Tibial nerve (tissue), 4 donors: ENCODE results near the gene ITGB7.

Source experiments
- EP300 ChIP-seq, 2 donors: sonication (generic); formaldehyde crosslinking; IDR thresholded peaks; one replicate each; pipeline ENCODE4 v1.6.1; 2017; ENCODE audit warnings: antibody characterized with exemption in 2 of 2, mild to moderate bottlenecking in 1 of 2
- TF ChIP-seq, protein P1 (sequence below), 5 experiments: fragments of 200-600 bp in 3 of 5; fragments of 450-650 bp in 2 of 5; sonication (generic) in 3 of 5; IDR thresholded peaks; one replicate each; pipeline ENCODE4 v1.5.1; 2016 to 2019; ENCODE audit warnings: antibody characterized with exemption in 5 of 5, mild to moderate bottlenecking in 3 of 5, moderate library complexity in 2 of 5

DNA sequence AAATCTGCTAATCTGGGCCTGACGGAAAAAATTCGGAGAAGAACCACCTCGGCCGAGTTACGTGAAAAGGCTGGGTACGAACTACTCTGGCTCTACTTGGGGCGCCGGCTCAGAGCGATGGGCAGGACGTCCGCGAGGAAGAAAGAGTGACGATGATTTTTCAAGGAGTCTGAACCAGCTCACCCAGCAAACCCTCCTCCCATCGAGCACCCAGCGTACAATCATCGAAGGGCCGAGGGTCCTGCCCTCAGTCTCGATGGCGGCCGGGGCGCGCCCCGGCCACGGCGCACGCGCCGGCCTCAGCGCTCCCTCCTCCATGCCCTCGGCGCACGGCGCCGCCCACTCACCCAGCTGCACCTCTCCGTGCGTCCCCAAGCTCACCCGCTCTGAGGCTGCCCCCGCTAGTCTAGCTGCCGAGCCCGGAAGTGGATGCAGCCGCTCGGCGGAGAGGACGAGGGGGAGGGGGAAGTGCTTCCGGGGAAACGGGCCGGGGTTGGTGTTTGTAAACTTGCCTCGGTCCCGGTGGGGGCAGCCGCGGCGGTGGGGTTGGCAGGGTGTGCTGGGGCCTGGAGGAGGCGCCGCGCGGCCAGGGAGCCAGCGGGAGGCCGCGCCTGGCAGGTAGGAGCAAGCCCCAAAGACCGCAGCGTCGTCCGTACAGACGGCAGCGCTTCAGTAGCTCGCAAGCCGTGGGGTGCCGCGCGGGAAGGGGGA, 26.7 kb downstream of the ITGB7 start, which contains the start of the genes CSAD and ZNF740:
- peak; percentile 61 to 90 for TF ChIP-seq EP300 (IDR thresholded peaks at IDR 0.05)
- TF ChIP-seq, protein P1, sequence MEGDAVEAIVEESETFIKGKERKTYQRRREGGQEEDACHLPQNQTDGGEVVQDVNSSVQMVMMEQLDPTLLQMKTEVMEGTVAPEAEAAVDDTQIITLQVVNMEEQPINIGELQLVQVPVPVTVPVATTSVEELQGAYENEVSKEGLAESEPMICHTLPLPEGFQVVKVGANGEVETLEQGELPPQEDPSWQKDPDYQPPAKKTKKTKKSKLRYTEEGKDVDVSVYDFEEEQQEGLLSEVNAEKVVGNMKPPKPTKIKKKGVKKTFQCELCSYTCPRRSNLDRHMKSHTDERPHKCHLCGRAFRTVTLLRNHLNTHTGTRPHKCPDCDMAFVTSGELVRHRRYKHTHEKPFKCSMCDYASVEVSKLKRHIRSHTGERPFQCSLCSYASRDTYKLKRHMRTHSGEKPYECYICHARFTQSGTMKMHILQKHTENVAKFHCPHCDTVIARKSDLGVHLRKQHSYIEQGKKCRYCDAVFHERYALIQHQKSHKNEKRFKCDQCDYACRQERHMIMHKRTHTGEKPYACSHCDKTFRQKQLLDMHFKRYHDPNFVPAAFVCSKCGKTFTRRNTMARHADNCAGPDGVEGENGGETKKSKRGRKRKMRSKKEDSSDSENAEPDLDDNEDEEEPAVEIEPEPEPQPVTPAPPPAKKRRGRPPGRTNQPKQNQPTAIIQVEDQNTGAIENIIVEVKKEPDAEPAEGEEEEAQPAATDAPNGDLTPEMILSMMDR (IDR thresholded peaks at IDR 0.05) = peak in 2 of 5 experiments; percentile 28 to 52
